GM23248 (cell line): ENCODE measurements around the gene ARSI. TPM values are rescaled to one million over a fixed set of nuclear protein-coding genes. Genes with fewer than 3 reads are reported as not detected.

Experiments used
- DNase-seq: peaks from one replicate; pipeline ENCODE4 v3.0.0-alpha.2; 2015
- H2AFZ ChIP-seq: fragments of 200-600 bp; sonication (generic); 2 replicates; pipeline ENCODE4 v1.6.1; 2016; ENCODE audit warnings: antibody characterized with exemption
- H3F3A ChIP-seq: fragments of 200-600 bp; sonication (generic); 2 replicates; pipeline ENCODE4 v1.6.1; 2016; ENCODE audit warnings: mild to moderate bottlenecking, antibody characterized with exemption, mixed run types; ENCODE audit not compliant: insufficient read depth
- H3K27ac ChIP-seq: fragments of 200-600 bp; sonication (generic); 2 replicates; pipeline ENCODE4 v1.5.1; 2016; ENCODE audit warnings: mild to moderate bottlenecking
- H3K27me3 ChIP-seq: fragments of 200-600 bp; sonication (generic); replicated peaks from 2 replicates; pipeline ENCODE4 v1.6.1; 2016; ENCODE audit warnings: mild to moderate bottlenecking; ENCODE audit not compliant: insufficient read depth
- H3K36me3 ChIP-seq: fragments of 200-600 bp; sonication (generic); 2 replicates; pipeline ENCODE4 v1.6.1; 2016; ENCODE audit warnings: low read depth, mild to moderate bottlenecking
- H3K4me1 ChIP-seq: fragments of 200-600 bp; sonication (generic); 2 replicates; pipeline ENCODE4 v1.6.1; 2016; ENCODE audit warnings: mild to moderate bottlenecking; ENCODE audit not compliant: insufficient read depth
- H3K4me2 ChIP-seq: fragments of 200-600 bp; sonication (generic); one replicate; pipeline ENCODE4 v1.6.1; 2016; ENCODE audit warnings: mild to moderate bottlenecking; ENCODE audit not compliant: unreplicated experiment
- H3K4me3 ChIP-seq: fragments of 200-600 bp; sonication (generic); 2 replicates; pipeline ENCODE4 v1.5.1; 2016; ENCODE audit warnings: mild to moderate bottlenecking
- H3K79me2 ChIP-seq: fragments of 200-600 bp; sonication (generic); 2 replicates; pipeline ENCODE4 v1.6.1; 2016; ENCODE audit warnings: mild to moderate bottlenecking; ENCODE audit not compliant: insufficient read depth
- H3K9ac ChIP-seq: fragments of 200-600 bp; sonication (generic); 2 replicates; pipeline ENCODE4 v1.6.1; 2016; ENCODE audit warnings: mild to moderate bottlenecking
- H3K9me2 ChIP-seq: fragments of 200-600 bp; sonication (generic); 2 replicates; pipeline ENCODE4 v1.6.1; 2016; ENCODE audit warnings: mixed run types, mild to moderate bottlenecking, moderate library complexity; ENCODE audit not compliant: insufficient read depth
- H3K9me3 ChIP-seq: fragments of 200-600 bp; sonication (generic); one replicate; pipeline ENCODE4 v1.6.1; 2017; ENCODE audit warnings: low read depth
- H4K20me1 ChIP-seq: fragments of 200-600 bp; sonication (generic); 2 replicates; pipeline ENCODE4 v1.6.0; 2016; ENCODE audit not compliant: insufficient read depth
- EZH2 ChIP-seq: fragments of 200-600 bp; sonication (generic); IDR thresholded peaks from 2 replicates; pipeline ENCODE4 v1.6.1; 2018; ENCODE audit warnings: antibody characterized with exemption, mild to moderate bottlenecking; ENCODE audit not compliant: insufficient read depth, poor library complexity, severe bottlenecking
- EZH2phosphoT487 ChIP-seq: fragments of 200-600 bp; sonication (generic); IDR thresholded peaks from 2 replicates; pipeline ENCODE4 v1.6.1; 2018; ENCODE audit warnings: antibody characterized with exemption, moderate library complexity, mild to moderate bottlenecking, low read depth; ENCODE audit not compliant: insufficient read depth
- WGBS, 2 experiments: methylation state at CpG; one replicate each; pipeline ENCODE4 v1.1.6; 2015 to 2017; ENCODE audit warnings: low lambda C conversion rate in 2 of 2, low coverage in 1 of 2; ENCODE audit errors: missing lambda C conversion rate in 2 of 2; 5-methylcytosine and 5-hydroxymethylcytosine counted together
- in situ Hi-C: fragments of 300-500 bp; cut with MboI; formaldehyde crosslinking; loops from 2 replicates; pipeline ENCODE4 v1.15.0; 2020
- polyA plus RNA-seq: library from polyadenylated mRNA; unstranded; fragments of >200 nt; fragmentation: Nextera tagmentation; extraction: Ambion mirVana; gene quantifications from 2 replicates; pipeline ENCODE4 v1.2.1, GENCODE V29; 2016
- total RNA-seq: library from RNA; depleted of rRNA; stranded (reverse); fragments of >200 nt; shearing (Covaris generic); gene quantifications from 2 replicates; pipeline ENCODE4 v1.2.3, GENCODE V29; 2014; rRNA removed

ARSI gene
- total and polyA plus RNA-seq, 2 experiments from 2014 or later, result 1.0 to 4.3 TPM

DNA sequence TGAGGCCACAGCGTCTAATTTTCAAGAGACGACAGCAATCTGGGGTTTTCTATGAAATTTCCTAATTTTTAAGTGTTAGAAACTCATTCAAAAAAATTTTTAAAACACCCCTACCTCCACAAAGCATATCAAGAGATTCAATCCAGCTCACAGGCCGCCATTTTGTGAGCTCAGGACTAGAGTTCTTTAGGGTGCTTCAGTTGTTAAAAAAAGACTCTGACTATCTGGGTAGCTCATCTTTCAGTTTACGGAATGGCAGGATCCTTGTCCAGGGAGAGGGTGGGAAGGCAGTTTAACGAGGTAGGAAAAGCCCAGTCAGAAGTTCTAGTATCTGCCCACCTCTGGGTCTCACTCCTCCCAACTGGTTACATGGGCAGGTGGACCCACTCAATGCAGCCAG lies 56.3 kb downstream of the ARSI start:
- DNase-seq, result no peak
- Histone ChIP-seq H3K79me2 (no peaks in the 10 kb centered on the region), H3K27me3 (no peaks in the 10 kb centered on the region), H3K9me3 (no peaks in the 10 kb centered on the region), H3K27ac (no peak overlapping the region), H3K36me3 (no peaks in the 10 kb centered on the region), H3K9ac (no peak overlapping the region), H3K4me2 (no peak overlapping the region), H3F3A (no peaks in the 10 kb centered on the region), H3K4me1 (no peaks in the 10 kb centered on the region), H4K20me1 (no peaks in the 10 kb centered on the region), H3K9me2 (no peaks in the 10 kb centered on the region), H3K4me3 (no peak overlapping the region), H2AFZ (no peak overlapping the region)
- WGBS, 2 experiments, result 88 to 95% methylated on average over 5 of the region's 5 CpGs
- in situ Hi-C loops, result no loop called here
- TF ChIP-seq EZH2phosphoT487 (no peak), EZH2 (no peak)

Other genes with a start within 250 kb of the ARSI start
- 0.63 TPM in 1 of 2 replicates, not detected in the other for gene CSF1R, start 216.4 kb downstream of the ARSI start, total RNA-seq
- 0.48 and 0.56 TPM in 2 replicates for gene CSF1R, start 216.4 kb downstream of the ARSI start, polyA plus RNA-seq
- 189 and 205 TPM in 2 replicates for gene PDGFRB, start 147.1 kb downstream of the ARSI start, total RNA-seq
- gene PDGFRB, start 147.1 kb downstream of the ARSI start, polyA plus RNA-seq, result 155 and 163 TPM in 2 replicates
- gene CDX1, start 136.1 kb downstream of the ARSI start, total RNA-seq, result not detected in 2 replicates
- gene CDX1, start 136.1 kb downstream of the ARSI start, polyA plus RNA-seq, result 0.19 TPM in 1 of 2 replicates, not detected in the other
- not detected in 2 replicates for gene SLC6A7, start 112.8 kb downstream of the ARSI start, total RNA-seq
- gene SLC6A7, start 112.8 kb downstream of the ARSI start, polyA plus RNA-seq, result not detected in 2 replicates
- 0.43 and 0.51 TPM in 2 replicates for gene CAMK2A, start 13.1 kb downstream of the ARSI start, total RNA-seq
- gene CAMK2A, start 13.1 kb downstream of the ARSI start, polyA plus RNA-seq, result not detected in 2 replicates
- 18.0 and 22.5 TPM in 2 replicates for gene TCOF1, start 54.8 kb upstream of the ARSI start, total RNA-seq
- 15.1 and 16.3 TPM in 2 replicates for gene TCOF1, start 54.8 kb upstream of the ARSI start, polyA plus RNA-seq
- 0.25 TPM in 1 of 2 replicates, not detected in the other for gene CD74, start 110.0 kb upstream of the ARSI start, total RNA-seq
- 2.7 and 6.1 TPM in 2 replicates for gene CD74, start 110.0 kb upstream of the ARSI start, polyA plus RNA-seq
- 1,694 and 1,749 TPM in 2 replicates for gene RPS14, start 146.8 kb upstream of the ARSI start, total RNA-seq
- gene RPS14, start 146.8 kb upstream of the ARSI start, polyA plus RNA-seq, result 1,343 and 1,380 TPM in 2 replicates
- gene NDST1, start 205.2 kb upstream of the ARSI start, total RNA-seq, result 129 and 159 TPM in 2 replicates
- 39.1 and 41.3 TPM in 2 replicates for gene NDST1, start 205.2 kb upstream of the ARSI start, polyA plus RNA-seq